HepG2 (cell line): ENCODE data around the gene STAC. TPM values are rescaled to one million over a fixed set of nuclear protein-coding genes. Genes with fewer than 3 reads are reported as not detected.

ENCODE experiments used
- ATAC-seq: fragments of 200-7000 bp; cut with Tn5 transposase; 3 replicates; pipeline ENCODE4 v1.9.1; 2020; ENCODE audit warnings: mild to moderate bottlenecking, moderate library complexity
- BruUV-seq: library from RNA; stranded (reverse); fragments of 400-500 nt; replicated peaks from 2 replicates; lab custom pipeline; 2021; lab: Mats Ljungman, UMichigan
- CTCF ChIA-PET: fragments of 300-600 bp; formaldehyde crosslinking; extraction: SDS; loops from one replicate; lab custom pipeline; 2021; ENCODE audit warnings: low total read pairs, inconsistent platforms, low intra/inter-chr PET ratio; lab: Yijun Ruan, JAX
- POLR2A ChIA-PET: fragments of 350-600 bp; sonication (Branson Sonifier 250); formaldehyde crosslinking; loops from one replicate; lab custom pipeline; 2020; ENCODE audit warnings: antibody characterized with exemption, inconsistent platforms; lab: Yijun Ruan, JAX
- DNase-seq: peaks from one replicate; pipeline ENCODE4 v3.0.0-alpha.2; 2015; ENCODE audit warnings: low spot score
- FAIRE-seq: peaks from 3 replicates; lab custom pipeline; 2011; peaks lifted over from hg19 to GRCh38; lab: Jason Lieb, UNC
- H2AFZ ChIP-seq: one replicate; pipeline ENCODE4 v1.6.1; 2011; ENCODE audit warnings: low read length, inconsistent platforms
- H3K27ac ChIP-seq: fragments of 300-600 bp; 3 replicates; pipeline ENCODE4 v1.8.0; 2011; ENCODE audit warnings: mixed run types, mild to moderate bottlenecking, mixed read lengths, low read length, inconsistent platforms; ENCODE audit not compliant: insufficient read depth; ENCODE audit errors: extremely low read length
- H3K27me3 ChIP-seq, 2 experiments: fragments of 200-600 bp in 1 of 2; 2 replicates in 1 of 2; 3 replicates in 1 of 2; pipeline versions ENCODE4 v1.6.0 to v1.8.0; 2011; ENCODE audit warnings: low read length in 2 of 2, mild to moderate bottlenecking in 2 of 2, moderate library complexity in 2 of 2, inconsistent platforms in 1 of 2; ENCODE audit not compliant: insufficient read depth in 2 of 2, control insufficient read depth in 1 of 2
- H3K36me3 ChIP-seq, 2 experiments: fragments of 200-600 bp in 1 of 2; replicated peaks in 1 of 2; 2 replicates in 1 of 2; 3 replicates in 1 of 2; pipeline versions ENCODE4 v1.5.1 to v1.8.0; 2011; ENCODE audit warnings: low read length in 2 of 2, inconsistent platforms in 1 of 2; ENCODE audit not compliant: insufficient read depth in 2 of 2, control insufficient read depth in 1 of 2
- H3K4me1 ChIP-seq: 2 replicates; pipeline ENCODE4 v1.5.1; 2012; ENCODE audit warnings: low read length, inconsistent platforms; ENCODE audit not compliant: insufficient read depth
- H3K4me2 ChIP-seq: 2 replicates; pipeline ENCODE4 v1.6.0; 2011; ENCODE audit warnings: low read depth, low read length, inconsistent platforms
- H3K4me3 ChIP-seq, 3 experiments: fragments of 200-600 bp in 1 of 3; sonication (generic), shearing (Covaris generic) in 1 of 3; replicated peaks in 1 of 3; 2 replicates each; pipeline ENCODE4 v1.5.1; 2011 to 2016; ENCODE audit warnings: low read length in 3 of 3, inconsistent platforms in 2 of 3, low read depth in 2 of 3, mild to moderate bottlenecking in 2 of 3, control low read depth in 1 of 3, mixed read lengths in 1 of 3; ENCODE audit not compliant: insufficient read depth in 1 of 3
- H3K79me2 ChIP-seq: one replicate; pipeline ENCODE4 v1.6.1; 2011; ENCODE audit warnings: low read length, inconsistent platforms; ENCODE audit not compliant: insufficient read depth
- H3K9ac ChIP-seq: 2 replicates; pipeline ENCODE4 v1.6.0; 2011; ENCODE audit warnings: mild to moderate bottlenecking, low read depth, low read length, inconsistent platforms; ENCODE audit not compliant: insufficient read depth
- H3K9me3 ChIP-seq: 2 replicates; pipeline ENCODE4 v1.5.1; 2012; ENCODE audit warnings: mild to moderate bottlenecking, low read length
- H4K20me1 ChIP-seq: 2 replicates; pipeline ENCODE4 v1.6.0; 2011; ENCODE audit warnings: inconsistent platforms, mild to moderate bottlenecking, low read length, moderate library complexity; ENCODE audit not compliant: insufficient read depth
- CEBPB ChIP-seq: IDR thresholded peaks from 2 replicates; pipeline ENCODE4 v1.6.1; 2011; ENCODE audit warnings: low read depth, low read length, improper control_type of control experiment, borderline replicate concordance
- DMAP1 ChIP-seq: IDR thresholded peaks from 2 replicates; pipeline ENCODE4 v1.6.1; 2016
- ZFP91 ChIP-seq: sonication (generic); formaldehyde crosslinking; IDR thresholded peaks from 2 replicates; pipeline ENCODE4 v1.9.0; 2022; ENCODE audit warnings: missing genetic modification reagents, mild to moderate bottlenecking, borderline replicate concordance
- ZNF12 ChIP-seq: sonication (generic); formaldehyde crosslinking; IDR thresholded peaks from 2 replicates; pipeline ENCODE4 v1.5.0; 2020; ENCODE audit warnings: missing genetic modification reagents
- WGBS: methylation state at CpG from one replicate; pipeline ENCODE4 v1.1.6; 2017; ENCODE audit warnings: low lambda C conversion rate; 5-methylcytosine and 5-hydroxymethylcytosine counted together
- in situ Hi-C: cut with HindIII; loops from 2 replicates; pipeline ENCODE4 v1.10.0; 2017; ENCODE audit warnings: low pct_unique_long_range_greater_than_20kb; ENCODE audit not compliant: extremely low pct_ligation_motif_present
- intact Hi-C: fragments of 100-400 bp; cut with micrococcal nuclease; formaldehyde crosslinking; loops from one replicate; pipeline ENCODE4 v1.10.0; 2022; ENCODE audit not compliant: unreplicated experiment
- polyA plus RNA-seq, 8 experiments: library from polyadenylated mRNA; depleted of rRNA in 3 of 8; stranded (reverse) in 7 of 8; unstranded in 1 of 8; fragments of >200 nt; fragmentation: Illumina TruSeq in 4 of 8; extraction: Trizol in 4 of 8; gene quantifications; 2 replicates each; pipeline versions ENCODE4 v1.2.1 to v1.2.3, GENCODE V29; 2011 to 2016; ENCODE audit warnings: low read depth in 4 of 8, missing spikeins in 1 of 8, mixed read lengths in 1 of 8; ENCODE audit not compliant: insufficient read depth in 1 of 8
- total RNA-seq, 5 experiments: library from RNA; depleted of rRNA; stranded (reverse); fragments of >200 nt; fragmentation: Illumina TruSeq; extraction: Trizol; gene quantifications; 2 replicates each; pipeline ENCODE4 v1.2.3, GENCODE V29; 2016; ENCODE audit warnings: low read depth in 1 of 5
- TF ChIP-seq, protein P1 (sequence below): sonication (generic); formaldehyde crosslinking; IDR thresholded peaks from 2 replicates; pipeline ENCODE4 v1.4.0; 2020; ENCODE audit warnings: mild to moderate bottlenecking, missing genetic modification reagents

STAC gene
- total and polyA plus RNA-seq, 2 of the 13 experiments (the other 11 are each of a cell fraction or from before 2014, with no cell fraction given) = not detected

GRCh38 chr3:36483709-36484108 lies 103.4 kb downstream of the STAC start:
- ATAC-seq (no peak), FAIRE-seq (no peak), DNase-seq (no peak)
- Histone ChIP-seq H3K36me3 (no peaks in the 10 kb centered on the region), H3K27me3 (no peaks in the 10 kb centered on the region), H3K9me3 (peaks cover 25% of the 10 kb centered on the region), H4K20me1 (no peaks in the 10 kb centered on the region), H3K27ac (no peak overlapping the region), H3K9ac (no peak overlapping the region), H2AFZ (no peak overlapping the region), H3K4me2 (no peak overlapping the region), H3K4me1 (no peaks in the 10 kb centered on the region), H3K4me3 (no peak overlapping the region), H3K79me2 (no peaks in the 10 kb centered on the region)
- CTCF ChIA-PET = no interaction called here
- no peak for TF ChIP-seq ZFP91 (CRISPR knock-in tag)
- peak; percentile 80; the same call in 1 of the 2 replicates for TF ChIP-seq CEBPB
- intact Hi-C loops (no loop called here), in situ Hi-C loops (no loop called here)
- POLR2A ChIA-PET = no interaction called here
- 22% methylated on average over 5 of the region's 5 CpGs for WGBS
- BruUV-seq = no TSS peak

- no peak overlapping the region for H2AFZ ChIP-seq
- in situ Hi-C loops = no loop called here
- H3K9me3 ChIP-seq = peaks cover 18% of the 10 kb centered on the region
- POLR2A ChIA-PET = no interaction called here
- FAIRE-seq (no peak), ATAC-seq (no peak), DNase-seq (no peak)
- no peaks in the 10 kb centered on the region for H3K4me1 ChIP-seq
- H3K79me2 ChIP-seq = no peaks in the 10 kb centered on the region
- H3K9ac ChIP-seq = no peak overlapping the region
- no peaks in the 10 kb centered on the region for H3K27me3 ChIP-seq
- H3K4me2 ChIP-seq = no peak overlapping the region
- CTCF ChIA-PET = no interaction called here
- 0% methylated on average over 1 of the region's 1 CpG for WGBS
- BruUV-seq = no TSS peak
- no peaks in the 10 kb centered on the region for H4K20me1 ChIP-seq
- no peak overlapping the region for H3K27ac ChIP-seq
- H3K36me3 ChIP-seq = no peaks in the 10 kb centered on the region
- no peak for TF ChIP-seq DMAP1 (CRISPR knock-in tag)
- no peak for TF ChIP-seq ZNF12 (CRISPR knock-in tag)
- TF ChIP-seq, protein P1, sequence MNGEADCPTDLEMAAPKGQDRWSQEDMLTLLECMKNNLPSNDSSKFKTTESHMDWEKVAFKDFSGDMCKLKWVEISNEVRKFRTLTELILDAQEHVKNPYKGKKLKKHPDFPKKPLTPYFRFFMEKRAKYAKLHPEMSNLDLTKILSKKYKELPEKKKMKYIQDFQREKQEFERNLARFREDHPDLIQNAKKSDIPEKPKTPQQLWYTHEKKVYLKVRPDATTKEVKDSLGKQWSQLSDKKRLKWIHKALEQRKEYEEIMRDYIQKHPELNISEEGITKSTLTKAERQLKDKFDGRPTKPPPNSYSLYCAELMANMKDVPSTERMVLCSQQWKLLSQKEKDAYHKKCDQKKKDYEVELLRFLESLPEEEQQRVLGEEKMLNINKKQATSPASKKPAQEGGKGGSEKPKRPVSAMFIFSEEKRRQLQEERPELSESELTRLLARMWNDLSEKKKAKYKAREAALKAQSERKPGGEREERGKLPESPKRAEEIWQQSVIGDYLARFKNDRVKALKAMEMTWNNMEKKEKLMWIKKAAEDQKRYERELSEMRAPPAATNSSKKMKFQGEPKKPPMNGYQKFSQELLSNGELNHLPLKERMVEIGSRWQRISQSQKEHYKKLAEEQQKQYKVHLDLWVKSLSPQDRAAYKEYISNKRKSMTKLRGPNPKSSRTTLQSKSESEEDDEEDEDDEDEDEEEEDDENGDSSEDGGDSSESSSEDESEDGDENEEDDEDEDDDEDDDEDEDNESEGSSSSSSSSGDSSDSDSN (CRISPR knock-in tag) = no peak
- intact Hi-C loops = no loop called here
- H3K4me3 ChIP-seq = no peak overlapping the region
Observed at GRCh38 chr3:36484386-36484785, 104.1 kb downstream of the STAC start.
